GM19467 (cell line): ENCODE measurements around the gene AKR1B15.
"Not testable (repeated sequence)": the region's sequence is repeated elsewhere in the genome, so short reads cannot be mapped to it uniquely, and the experiment has no call there.

Experiments
- ATAC-seq: cut with Tn5 transposase; IDR thresholded peaks from one replicate; pipeline ENCODE4 v1.9.1; 2021; ENCODE audit warnings: mild to moderate bottlenecking, moderate library complexity; ENCODE audit not compliant: unreplicated experiment

Gene AKR1B15

DNA sequence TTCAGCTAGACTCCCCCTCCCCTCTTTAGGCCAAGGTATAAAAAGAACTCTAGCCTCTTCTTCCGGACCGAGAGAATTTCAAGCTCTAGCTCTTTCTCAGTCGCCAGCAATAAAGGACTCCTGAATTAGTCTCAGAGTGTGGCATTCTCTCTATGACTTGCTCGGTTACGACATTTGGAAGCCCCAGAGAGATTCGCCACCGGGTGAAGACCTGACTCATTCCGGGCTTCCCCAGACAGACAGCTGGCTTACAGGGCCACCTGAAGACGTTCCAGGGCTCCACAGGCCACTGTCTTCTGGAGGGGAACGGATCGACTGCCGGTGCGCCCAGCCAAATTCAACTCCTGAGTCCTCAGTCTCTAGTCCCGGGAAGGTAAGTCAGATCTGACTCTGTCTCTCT, at the start of gene AKR1B15:
Gene AKR1B15, plus strand, starts transcription at position 234 of the 400 bp plus-strand sequence. CDS start 15,510 bp downstream, outside the sequence.
- peak; percentile 75 for ATAC-seq

DNA sequence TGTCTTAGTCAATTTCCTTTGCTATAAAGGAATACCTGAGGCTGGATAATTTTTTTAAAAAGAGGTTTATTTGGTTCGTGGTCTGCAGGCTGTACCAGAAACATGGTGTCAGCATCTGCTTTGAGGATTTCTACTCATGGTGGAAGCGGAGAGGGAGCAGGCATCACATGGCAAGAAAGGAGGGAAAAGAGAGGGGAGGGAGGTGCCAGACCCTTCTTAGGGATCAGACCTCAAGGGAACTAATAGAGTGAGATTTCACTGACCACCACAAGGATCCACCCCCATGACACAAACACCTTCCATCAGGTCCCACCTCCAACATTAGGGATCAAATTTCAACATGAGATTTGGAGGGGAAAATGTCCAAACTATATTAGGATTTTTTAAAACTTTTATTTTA, 48.5 kb upstream of the AKR1B15 start:
- no peak for ATAC-seq

DNA sequence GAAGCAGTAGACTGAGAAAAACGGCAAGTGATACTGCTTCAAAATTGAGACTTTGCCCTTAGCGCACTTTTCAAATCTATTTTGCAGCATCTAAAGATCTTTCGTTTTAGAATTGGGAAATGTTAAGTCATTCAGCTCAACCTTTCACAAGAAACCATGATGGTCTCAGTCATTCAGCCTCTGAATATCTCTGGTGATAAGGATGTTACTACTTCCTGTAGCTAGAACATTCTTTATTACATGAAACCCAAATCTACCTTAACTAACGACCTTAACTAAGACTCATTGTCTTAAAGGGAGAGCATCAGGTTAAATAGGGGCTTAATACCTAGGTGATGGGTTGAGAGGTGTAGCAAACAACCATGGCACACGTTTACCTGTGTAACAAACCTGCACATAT, 47.9 kb upstream of the AKR1B15 start:
- ATAC-seq: no peak

DNA sequence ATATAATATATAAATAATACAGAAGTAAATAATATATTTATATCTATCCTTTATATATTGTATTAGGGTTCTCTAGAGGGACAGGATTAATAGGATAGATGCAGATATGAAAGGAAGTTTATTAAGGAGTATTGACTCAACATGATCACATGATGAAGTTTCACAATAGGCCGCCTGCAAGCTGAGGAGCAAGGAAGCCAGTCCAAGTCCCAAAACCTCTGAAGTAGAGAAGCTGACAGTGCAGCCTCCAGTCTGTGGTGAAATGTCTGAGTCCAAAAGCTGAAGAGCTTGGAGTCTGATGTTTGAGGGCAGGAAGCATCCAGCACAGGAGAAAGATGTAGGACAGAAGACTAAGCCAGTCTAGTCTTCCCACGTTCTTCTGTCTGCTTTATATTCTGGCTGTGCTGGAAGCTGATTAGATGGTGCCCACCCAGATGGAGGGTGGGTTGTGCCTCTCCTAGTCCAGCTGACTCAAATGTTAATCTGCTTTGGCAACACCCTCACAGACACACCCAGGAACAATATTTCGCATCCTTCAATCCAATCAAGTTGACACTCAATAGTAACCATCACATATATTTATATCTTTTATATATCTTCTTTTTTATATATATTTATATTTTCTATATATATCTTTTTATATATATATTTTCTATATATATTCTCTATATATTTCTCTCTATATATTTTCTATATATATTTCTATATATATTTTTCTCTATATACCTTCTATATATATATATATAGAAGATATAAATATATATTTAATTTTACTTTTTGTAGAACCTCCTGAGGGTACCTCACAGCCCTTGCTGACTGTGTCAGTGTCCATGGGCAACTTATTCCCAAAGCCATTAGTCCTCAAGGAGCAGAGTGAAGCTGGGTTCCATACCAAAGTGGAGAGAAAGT, 46.2 kb upstream of the AKR1B15 start:
- ATAC-seq: no peak

DNA sequence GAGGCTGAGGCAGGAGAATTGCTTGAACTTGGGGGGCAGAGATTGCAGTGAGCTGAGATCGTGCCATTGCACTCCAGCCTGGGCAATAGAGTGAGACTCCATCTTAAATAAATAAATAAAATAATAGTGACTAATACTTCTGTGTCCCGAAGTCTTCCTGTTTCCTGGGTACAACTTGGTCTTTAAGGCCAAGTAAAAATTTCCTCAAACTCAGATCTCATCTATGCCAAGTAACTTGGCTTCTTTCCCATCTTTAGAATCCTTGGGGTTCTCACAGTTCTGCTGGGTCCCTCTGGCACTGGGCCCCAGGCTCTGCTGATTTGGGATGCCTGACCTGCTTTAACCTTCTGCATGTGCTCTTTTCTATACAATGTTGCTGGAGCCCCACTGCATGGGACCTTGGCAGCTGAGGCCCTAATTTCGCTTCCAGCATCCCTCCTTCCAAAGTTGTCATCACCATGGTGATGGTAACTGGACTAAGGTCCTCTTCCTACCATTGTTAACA, 44.2 kb upstream of the AKR1B15 start:
- no peak for ATAC-seq

DNA sequence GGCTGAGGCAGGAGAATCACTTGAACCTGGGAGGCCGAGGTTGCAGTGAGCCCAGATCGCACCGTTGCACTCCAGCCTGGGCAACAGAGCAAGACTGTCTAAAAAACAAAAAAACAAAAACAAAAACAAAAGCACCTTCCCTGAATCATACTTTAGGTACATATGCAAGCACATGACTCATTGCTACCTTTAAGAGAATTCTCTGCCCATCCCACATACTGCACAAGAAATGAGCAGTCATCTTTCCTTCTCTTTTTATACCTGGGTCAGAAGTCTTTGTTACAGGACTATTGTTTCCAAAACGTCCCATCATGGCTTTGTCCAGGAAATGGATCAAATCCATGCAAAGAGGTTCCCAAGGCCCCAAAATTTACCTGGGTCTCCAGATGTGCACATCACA, 43.1 kb upstream of the AKR1B15 start:
- ATAC-seq: no peak

DNA sequence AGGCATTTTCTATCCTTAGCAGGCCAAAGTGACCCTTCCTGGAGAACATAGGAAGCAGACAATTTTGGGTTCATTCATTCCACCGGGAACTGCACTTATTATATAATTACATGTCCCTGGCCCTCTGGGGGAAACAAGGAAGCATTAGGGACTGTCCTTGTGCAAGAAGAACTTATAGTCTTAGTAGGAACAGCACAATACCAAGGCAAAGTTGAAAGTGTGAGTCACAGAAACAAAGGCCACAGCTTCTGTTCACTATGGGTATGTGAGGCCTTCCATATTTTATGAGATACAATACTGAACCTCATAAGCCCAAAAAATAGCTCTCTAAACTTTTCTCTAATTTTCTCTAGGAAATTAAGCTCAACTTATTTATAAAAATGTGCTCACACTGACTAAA, 39.9 kb upstream of the AKR1B15 start:
- no peak for ATAC-seq

DNA sequence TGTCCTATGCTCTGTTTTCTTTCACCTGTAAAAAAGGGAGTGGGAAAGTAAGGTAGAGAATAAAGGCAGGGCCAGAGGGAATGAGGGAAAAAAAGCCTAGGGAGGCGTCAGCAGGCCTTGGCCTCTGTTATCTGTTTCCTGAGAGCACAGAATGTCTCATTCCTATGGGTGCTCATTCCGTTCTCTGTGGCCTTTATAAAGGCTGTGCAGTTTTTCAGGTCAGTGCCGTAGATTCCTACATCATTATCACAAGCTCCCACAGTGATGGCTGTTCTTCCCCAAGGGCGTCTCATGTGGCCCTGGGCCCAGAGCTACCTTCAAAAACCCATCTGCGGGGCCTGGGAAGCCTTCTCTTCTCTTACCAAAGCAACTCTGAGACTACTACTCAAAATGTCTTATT, 38.3 kb upstream of the AKR1B15 start:
- no peak for ATAC-seq

DNA sequence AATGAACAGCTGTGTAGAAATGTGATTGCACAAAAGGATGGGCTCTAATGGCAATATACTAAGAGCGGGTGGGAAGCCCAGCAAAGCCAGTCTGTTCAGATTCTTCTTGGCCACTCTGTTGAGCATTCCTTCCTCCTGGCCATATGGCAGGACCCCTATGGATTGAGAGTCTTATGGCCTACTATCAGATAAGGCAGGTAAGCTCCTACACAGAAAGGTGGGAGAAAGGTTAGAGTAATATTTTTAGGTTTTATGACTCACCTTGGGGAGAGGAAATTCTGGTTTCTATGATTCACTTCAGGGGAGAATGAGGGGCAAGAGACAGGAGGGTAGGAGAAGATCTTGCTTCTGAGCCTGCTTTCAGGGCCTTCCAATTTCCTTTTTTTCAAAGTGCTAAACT, 36.6 kb upstream of the AKR1B15 start:
- ATAC-seq: no peak

DNA sequence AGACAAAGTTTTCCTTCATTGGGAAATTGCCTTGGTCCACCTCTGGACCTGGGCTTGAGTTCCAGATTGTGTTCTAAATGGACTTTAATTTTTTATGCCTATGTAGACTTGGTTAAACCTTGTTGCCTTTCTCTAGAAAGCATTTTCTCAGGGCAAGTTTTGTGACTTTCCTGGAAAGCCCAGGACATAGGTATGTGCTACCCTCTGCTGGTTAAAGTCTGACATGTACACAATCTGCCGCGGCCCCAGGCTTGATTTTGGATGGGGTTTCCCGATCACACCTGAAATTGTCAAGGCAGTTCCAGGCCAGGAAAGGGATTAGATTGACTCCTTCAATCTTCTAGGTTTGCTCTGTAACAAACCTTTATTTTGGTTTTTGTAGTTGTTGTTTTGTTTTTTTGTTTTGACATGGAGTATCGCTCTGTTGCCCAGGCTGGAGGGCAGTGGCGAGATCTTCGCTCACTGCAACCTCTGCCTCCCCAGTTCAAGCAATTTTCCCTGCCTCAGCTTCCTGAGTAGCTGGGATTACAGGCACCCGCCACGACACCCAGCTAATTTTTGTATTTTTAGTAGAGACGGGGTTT, 35.6 kb upstream of the AKR1B15 start:
- peak; percentile 49 for ATAC-seq

DNA sequence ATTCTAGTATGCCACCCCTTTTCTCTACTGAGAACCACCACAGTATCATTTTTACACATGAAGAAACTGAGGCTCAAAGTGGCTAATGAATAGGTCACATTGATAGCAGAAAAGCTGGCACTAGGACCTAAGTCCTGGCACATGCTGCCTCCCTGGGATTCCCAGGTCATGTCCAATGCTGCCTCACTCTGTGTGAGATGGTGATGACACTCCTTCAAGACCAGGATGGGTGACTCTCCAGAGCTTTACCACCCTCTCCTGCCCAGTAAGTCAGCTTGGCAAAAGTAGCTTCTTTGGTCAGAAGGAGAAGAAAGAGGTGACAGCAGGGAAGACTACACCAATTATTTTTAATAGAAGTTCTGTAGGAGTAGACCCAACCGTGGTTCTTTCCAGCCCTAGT, 34.8 kb upstream of the AKR1B15 start:
- ATAC-seq: no peak

DNA sequence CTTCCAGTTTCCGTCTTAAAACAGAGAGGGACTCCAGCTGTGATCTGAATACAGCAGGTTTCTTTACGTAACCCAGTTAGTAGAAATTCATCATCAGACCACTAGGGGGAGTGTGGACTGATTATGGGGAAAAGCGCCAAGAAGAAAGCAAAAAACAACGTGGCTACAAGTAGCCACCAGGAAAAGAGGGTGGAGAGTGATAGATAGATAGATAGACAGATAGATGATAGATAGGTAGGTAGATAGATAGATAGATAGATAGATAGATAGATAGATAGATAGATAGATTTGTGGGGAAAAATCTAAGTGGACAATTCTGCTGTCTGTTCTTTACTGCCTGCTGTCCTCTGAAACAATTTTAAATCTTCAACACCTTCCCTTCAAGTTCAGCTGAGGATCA, 34.2 kb upstream of the AKR1B15 start:
- no peak for ATAC-seq

DNA sequence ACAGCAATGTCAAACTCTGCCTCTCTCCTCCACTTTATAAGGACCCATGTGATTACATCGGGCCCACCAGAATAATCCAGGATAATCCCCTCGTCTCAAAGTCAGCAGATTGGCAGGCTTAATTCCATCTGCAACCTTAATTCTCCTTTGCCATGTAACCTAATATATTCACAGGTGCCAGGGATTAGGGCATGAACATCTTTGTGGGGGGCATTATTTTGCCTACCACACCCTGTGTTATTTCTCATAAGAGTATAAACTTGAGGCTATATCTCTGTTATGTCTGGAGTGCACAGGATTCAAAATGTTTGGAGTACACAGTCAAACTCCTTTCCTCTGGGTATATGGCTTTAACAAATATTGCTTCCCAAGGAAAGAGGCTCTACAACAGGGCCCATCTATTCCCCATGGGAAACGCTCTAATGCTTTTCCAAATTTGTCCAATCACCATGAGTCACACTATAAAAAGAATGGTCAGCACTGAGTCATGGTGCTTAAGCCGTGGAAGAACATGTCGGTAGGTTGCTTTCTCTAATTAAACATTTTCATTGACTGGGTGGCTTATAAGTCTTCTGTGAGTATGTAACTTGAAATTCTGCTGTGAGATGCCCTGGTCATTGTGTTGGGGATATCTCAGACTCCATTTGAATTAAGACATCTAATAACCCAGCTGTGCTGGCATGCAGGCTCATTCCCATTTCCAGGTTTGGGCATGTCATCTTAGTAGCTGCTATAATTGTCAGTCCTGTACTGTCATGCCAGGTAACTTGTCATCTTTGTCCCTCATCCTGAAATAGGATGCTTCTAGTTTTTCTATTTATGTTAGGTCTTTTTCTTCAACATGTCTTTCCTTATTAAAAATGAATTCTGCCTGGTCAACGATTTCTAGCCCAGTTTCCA, 33.1 kb upstream of the AKR1B15 start:
- ATAC-seq: no peak

DNA sequence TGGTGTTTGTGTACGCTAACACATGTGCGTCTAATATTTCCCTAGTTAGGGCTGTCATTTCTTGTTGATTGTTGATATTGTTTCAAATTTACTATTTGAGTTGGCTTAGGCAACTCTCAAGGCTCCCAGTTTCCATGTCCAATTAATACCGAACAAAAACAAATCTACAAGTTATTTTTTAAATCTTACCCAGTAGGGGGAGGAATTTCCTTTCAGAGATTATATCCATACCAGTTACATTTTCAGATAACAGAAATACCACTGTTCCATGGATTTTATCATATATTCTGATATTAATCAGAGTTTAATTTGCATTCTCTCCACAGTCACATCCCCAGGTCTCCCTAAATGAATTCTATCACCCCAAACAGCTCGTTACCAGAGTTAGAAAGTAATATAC, 28.8 kb upstream of the AKR1B15 start:
- no peak for ATAC-seq

DNA sequence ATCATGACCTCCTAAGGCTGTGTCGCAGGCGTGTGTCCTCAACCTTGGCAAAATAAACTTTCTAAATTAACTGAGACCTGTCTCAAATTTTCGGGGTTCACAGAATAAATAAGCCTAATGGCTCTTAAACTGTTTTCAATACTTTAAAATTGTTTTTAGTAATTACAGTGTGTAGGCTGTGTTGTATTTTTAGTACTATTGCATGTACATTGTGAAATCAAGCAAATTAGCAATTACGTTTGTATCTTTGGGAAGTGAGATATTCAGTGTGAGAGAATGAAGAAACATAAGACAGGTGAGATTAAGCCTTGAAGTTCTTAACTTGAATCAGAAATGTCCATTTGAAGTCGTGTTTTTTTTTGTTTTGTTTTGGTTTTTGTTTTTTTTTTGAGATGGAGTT, 26.3 kb upstream of the AKR1B15 start:
- no peak for ATAC-seq

DNA sequence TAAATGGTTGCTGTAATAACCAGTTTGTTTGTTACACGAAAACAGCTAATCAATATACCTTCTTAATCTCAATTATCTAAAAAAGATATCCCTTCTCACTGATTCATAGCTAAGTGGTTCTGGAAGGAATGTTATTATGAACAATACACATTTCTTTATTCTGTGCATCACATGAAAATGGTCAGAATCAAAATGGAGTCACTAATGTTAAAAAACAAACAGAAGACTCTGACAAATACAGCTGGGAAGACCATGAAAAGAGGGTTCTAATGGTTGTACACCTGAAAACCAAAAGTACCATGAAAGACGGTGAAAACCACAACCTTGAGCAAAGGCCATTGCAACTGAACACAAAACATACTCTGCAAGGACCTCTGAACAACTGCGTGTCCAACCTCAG, 23.5 kb upstream of the AKR1B15 start:
- ATAC-seq: not testable (repeated sequence)

DNA sequence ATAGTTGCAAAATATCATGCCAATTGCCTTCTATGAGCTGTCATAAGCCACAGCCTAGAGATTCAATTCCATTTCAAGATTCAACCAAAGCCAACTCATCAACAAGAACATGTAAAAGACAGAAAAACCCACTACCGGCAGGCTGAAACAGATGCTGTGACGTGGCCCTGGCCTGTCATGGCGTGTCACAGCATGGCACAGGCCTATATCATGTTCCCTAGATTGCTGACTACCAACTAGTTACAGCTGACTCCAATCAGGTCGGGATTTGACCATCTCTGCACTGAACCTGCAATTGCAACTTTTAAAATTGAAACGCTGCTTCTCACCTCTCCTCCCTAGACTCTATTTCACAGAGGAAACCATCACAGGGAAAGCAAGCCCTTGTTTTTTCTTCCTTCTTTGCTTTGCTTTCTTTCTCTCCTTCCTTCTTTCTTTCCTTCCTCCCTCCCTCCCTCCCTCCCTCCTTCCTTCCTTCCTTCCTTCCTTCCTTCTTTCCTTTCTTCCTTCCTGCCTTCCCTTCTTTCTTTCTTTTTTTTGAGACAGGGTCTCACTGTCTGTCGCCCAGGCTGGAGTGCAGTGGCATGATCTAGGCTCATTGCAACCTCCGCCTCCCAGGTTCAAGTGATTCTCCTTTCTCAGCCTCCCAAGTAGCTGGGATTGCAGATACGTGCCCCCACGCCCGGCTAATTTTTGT, 22.2 kb upstream of the AKR1B15 start:
- not testable (repeated sequence) for ATAC-seq

DNA sequence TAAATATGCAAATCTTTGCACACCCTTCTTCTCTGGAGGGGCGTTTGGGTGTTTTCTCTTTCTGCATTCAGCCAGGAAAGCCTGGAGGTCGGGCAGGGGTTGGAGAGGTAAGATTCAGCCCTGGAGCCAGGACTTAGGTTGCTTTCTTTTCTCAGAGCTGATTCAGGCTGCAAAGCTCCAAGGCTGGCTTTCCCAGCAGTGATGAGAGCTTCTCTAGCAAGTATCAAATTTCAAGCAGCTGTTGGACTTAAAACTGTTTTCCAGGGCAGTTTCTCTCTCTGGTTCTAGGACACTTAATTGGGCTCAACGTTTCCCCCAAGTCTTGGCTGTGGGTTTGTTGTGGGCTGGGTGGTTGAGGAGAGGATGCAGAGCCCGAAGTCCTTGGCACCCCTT, 20.9 kb upstream of the AKR1B15 start:
- no peak for ATAC-seq

DNA sequence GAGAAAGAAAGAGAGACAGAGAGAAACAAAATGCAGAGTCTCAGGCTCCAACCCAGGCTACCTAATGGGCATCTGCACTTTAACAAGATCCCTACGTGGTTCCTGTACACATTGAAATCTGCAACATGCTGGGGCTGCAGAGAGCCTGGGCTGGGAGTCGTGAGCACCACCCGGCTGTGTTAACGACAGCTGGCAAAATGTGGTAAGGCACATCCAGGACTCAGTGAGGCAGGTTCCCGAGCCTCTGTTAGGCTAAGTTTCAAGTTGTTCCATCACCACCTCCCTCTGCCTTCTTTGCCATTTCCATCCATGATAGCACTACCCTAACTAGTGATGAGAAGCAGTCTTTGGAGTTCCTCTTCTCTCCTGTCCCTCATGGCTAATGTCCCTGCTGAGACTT, 20.2 kb upstream of the AKR1B15 start:
- no peak for ATAC-seq

DNA sequence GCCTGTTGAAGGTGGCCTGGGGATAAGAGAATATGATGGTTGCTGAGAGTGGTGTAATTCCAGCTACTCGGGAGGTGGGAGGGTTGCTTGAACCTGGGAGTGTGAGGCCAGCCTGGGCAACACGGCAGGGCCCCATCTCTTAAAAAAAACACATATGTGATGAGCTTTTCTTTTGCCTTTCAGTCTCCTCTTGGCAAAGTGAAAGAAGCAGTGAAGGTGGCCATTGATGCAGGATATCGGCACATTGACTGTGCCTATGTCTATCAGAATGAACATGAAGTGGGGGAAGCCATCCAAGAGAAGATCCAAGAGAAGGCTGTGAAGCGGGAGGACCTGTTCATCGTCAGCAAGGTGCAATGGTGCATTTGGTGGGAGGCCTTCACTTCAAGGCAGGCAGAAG, 18.4 kb upstream of the AKR1B15 start:
- ATAC-seq: no peak
